EL (cell line): ENCODE measurements around the gene ATAD5.
A peak's percentile ranks its signal among the peaks of the same experiment; 100 is the strongest.
"Not testable (repeated sequence)": the region's sequence is repeated elsewhere in the genome, so short reads cannot be mapped to it uniquely, and the experiment has no call there.

Experiments
- DNase-seq: peaks from one replicate; pipeline ENCODE4 v3.0.0-alpha.2; 2016

Gene ATAD5

GRCh38 chr17:30824356-30825145 lies 7.2 kb upstream of the ATAD5 start, which contains the start of gene CRLF3:
Gene CRLF3, minus strand, starts transcription at chr17:30824692. Its CDS starts 41 bp downstream, at chr17:30824651.
- peak; percentile 91 for DNase-seq

GRCh38 chr17:30827082-30827481 lies 4.7 kb upstream of the ATAD5 start:
- DNase-seq: no peak

GRCh38 chr17:30829022-30829421 lies 2.7 kb upstream of the ATAD5 start:
- no peak for DNase-seq

- DNase-seq: no peak
Measured at GRCh38 chr17:30831257-30831656, 509 bp upstream of the ATAD5 start.

GRCh38 chr17:30832438-30833124 lies 815 bp downstream of the ATAD5 start:
- no peak for DNase-seq

GRCh38 chr17:30838202-30838807 lies 6.5 kb downstream of the ATAD5 start:
- DNase-seq: no peak

- no peak for DNase-seq
Measured at GRCh38 chr17:30840771-30841170, 9.0 kb downstream of the ATAD5 start.

GRCh38 chr17:30848021-30848420 lies 16.3 kb downstream of the ATAD5 start:
- DNase-seq: no peak

GRCh38 chr17:30854146-30854545 lies 22.4 kb downstream of the ATAD5 start:
- no peak for DNase-seq

GRCh38 chr17:30858556-30859250 lies 26.9 kb downstream of the ATAD5 start:
- DNase-seq: peak; percentile 12

GRCh38 chr17:30864636-30865035 lies 32.9 kb downstream of the ATAD5 start:
- DNase-seq: no peak

GRCh38 chr17:30869005-30869404 lies 37.2 kb downstream of the ATAD5 start:
- DNase-seq: no peak

GRCh38 chr17:30886187-30886586 lies 54.4 kb downstream of the ATAD5 start:
- DNase-seq: no peak

- no peak for DNase-seq
Measured at GRCh38 chr17:30894236-30894635, 62.5 kb downstream of the ATAD5 start.

- DNase-seq: no peak
Measured at GRCh38 chr17:30897311-30897710, 65.5 kb downstream of the ATAD5 start.

- DNase-seq: no peak
Measured at GRCh38 chr17:30905742-30906100, 74.0 kb downstream of the ATAD5 start.

- peak; percentile 93 for DNase-seq
Measured at GRCh38 chr17:30906101-30906911, 74.5 kb downstream of the ATAD5 start, which contains the start of gene TEFM. Gene TEFM, minus strand, starts transcription at chr17:30906238. Its CDS starts 40 bp downstream, at chr17:30906198.

GRCh38 chr17:30908717-30909420 lies 77.1 kb downstream of the ATAD5 start:
- DNase-seq: no peak

GRCh38 chr17:30910151-30910550 lies 78.4 kb downstream of the ATAD5 start:
- DNase-seq: not testable (repeated sequence)

GRCh38 chr17:30913955-30914354 lies 82.2 kb downstream of the ATAD5 start:
- DNase-seq: no peak

- DNase-seq: no peak
Measured at GRCh38 chr17:30915833-30916611, 84.3 kb downstream of the ATAD5 start.
